ENCODE measurements around the gene CLOCK.

GRCh38 chr4:55483315-55483714 lies 63.4 kb downstream of the CLOCK start:
- no peak for TF ChIP-seq POLR2A (IDR thresholded peaks at IDR 0.05; ENCODE audit: low read length)
- no peak for TF ChIP-seq GATA1 (IDR thresholded peaks at IDR 0.05; ENCODE audit: low read depth, low read length)

Measured in erythroblast (primary cell).